Stimulated activated CD8-positive, alpha-beta memory T cell treated with anti-CD3 and anti-CD28 coated beads, Interleukin-4, amount 100 ng/mL, for 1 hour (primary cell): ENCODE data around the gene LIMS2.

Experiments used
- DNase-seq, 2 donors: peaks; one replicate each; pipeline ENCODE4 v3.0.0-alpha.2; 2020; ENCODE audit warnings: low read depth in 2 of 2, low spot score in 1 of 2

Gene LIMS2

DNA sequence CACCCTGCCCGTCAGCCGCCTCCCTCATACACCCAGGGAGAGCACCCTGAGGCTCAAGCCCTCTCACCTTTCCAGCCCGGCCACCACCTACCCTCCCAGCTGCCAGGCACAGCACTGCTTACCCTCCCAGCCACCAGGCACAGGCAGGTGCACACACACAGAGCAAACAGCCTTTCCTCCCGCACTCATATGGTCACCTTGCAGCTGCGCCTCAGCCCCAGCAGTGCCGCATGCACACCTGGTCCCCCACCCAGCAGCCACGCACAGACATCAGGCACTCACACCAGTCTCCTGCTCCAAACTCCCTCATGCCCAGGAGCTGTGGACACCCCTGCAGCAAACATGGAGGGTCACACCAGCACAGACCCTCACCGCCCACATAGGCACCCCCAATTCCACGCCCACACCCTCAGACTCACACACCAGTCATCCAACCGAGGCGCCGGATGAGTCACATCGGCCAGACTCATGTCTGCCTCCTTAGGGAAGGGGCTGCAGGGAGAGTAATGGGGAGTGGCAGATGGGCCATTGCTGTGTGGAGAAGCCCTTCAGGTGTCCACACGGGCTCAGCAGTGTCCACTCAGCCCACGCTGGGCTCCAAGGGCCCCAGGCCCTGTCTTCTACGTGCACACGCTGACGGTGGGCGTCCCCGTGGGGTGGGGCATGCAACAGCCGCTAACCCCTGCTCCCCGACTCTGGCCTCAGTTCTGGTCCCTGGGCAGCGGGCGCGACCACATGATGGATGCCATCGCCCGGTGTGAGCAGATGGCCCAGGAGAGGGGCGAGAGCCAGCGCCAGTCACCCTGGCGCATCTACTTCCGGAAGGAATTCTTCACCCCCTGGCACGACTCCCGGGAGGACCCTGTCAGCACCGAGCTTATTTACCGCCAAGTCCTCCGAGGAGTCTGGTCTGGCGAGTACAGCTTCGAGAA is 51.7 kb downstream of the LIMS2 start:
- DNase-seq, result no peak

DNA sequence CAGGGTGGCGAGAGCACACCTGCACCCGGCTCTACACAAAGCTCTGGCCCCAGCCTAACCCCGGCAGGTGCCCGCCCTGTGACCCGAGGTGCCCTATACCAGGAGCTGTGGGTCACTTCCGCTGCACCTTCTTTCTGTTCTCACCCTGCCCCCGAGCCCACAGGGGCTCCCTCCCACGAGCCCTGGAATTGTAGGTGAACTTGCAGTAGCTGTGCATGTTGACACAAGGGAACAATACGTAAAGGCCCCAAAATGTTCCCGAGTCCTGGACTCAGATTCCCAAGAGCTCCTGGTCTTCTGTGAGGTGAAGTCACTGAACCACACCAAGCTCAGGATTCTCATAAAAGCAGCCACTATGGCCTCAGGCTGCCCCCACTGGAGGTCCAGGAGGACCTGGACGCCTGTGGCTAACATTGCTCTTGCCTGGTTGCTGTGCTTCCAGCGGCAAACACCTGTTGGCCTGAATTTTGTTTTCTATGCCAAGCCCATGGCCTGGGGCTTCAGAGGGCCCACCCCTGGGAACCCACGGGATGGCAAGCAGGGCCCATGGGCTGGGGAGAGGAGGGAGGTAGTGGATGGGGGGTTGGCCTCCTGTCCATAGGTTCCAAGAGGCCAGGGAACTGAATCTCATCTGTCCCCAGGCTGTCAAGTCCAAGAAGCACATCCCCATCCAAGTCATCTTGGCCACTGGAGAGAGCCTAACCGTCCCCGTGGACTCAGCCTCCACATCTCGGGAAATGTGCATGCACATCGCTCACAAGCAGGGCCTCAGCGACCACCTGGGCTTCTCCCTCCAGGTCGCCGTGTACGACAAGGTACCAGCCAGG is 52.6 kb downstream of the LIMS2 start:
- DNase-seq, result no peak

DNA sequence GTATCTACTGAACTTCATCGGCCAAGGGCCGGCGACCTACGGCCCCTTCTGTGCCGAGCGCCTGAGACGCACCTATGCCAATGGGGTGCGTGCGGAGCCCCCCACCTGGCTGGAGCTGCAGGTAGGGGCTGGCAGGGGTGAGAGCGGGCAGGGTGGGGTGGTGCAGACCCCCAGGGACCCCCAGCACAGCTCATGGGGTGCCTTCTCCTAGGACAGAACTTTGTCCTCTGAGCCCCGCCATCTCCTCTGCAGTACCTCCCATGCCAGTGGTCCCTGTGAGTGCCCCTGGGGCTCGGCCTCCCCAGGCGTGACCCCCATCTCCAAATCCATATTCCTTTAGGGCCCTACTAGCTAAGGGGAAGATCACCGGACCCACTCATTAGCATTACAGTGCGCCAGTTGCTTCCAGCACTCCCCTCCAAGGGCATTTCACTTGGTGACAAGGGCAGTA is 53.3 kb downstream of the LIMS2 start:
- no peak for DNase-seq

DNA sequence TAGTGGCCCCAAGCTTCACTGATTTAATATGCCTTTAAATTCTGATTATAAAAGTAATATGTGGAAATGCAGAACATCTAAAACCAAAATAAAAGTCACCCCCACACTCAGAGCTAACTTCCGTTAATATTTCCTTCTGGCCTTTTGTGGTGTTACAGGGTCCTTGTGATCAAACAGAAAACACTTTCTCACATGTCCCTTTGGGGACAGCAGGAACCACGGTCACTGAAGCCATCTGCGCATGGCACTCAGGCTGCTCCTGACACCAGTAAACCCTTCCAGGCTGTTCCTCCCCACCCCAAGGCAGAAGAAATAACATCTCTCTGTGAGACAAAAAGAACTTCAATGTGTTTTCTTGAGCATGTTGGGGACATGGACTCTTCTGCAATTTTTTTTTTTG is 54.5 kb downstream of the LIMS2 start:
- DNase-seq, result no peak

DNA sequence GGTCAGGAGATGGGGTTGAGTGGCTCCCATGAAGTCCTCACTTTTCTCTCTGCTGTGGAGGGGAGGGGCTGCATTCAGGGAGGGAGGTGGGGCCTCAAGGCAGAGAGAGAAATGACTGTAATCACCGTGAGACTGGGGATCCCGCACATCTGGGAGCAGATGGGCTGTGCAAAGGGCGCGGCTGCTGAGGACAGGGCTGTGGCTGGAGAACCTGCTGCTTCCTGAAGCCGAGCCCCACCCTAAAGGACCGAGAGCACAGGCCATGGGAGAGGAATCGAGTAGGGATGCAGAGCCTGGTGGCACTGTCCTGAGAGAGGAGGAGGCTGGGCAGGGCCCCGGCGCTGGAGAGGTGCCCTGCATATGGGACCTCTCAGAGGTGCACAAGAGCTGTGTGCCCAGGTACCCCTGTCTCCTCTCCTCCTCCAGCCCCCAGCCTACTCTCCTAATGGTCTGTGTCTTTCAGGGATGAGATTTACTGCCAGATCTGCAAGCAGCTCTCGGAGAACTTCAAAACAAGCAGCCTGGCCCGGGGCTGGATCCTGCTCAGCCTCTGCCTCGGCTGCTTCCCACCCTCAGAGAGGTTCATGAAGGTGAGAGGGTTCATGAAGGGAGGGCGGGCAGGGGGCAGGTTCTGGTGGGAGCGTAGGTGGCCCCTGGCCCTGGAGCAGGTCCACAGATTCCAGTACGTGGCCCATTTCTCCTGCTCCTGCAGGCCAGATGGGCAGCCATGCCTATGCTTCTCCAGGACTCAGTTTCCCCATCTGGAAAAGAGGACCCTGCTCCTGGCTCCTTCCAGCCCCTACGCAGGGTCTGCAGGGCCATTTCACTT is 55.2 kb downstream of the LIMS2 start:
- DNase-seq, result no peak

DNA sequence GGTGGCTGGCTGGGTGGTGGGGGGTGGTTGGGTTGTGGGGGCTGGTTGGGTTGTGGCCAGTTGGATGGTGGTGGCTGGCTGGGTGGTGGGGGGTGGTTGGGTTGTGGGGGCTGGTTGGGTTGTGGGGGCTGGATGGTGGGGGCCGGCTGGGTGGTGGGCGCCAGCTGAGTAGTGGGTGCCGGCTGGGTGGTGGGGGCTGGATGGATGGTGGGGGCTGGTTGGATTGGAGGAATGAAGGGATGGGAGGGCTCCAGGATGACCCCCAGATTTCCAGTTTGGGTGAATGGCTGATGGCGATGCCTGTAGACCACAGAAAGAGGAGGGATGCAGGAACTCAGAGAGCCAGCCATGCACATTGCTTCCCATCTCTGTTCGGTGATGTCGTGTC is 56.1 kb downstream of the LIMS2 start:
- no peak for DNase-seq

DNA sequence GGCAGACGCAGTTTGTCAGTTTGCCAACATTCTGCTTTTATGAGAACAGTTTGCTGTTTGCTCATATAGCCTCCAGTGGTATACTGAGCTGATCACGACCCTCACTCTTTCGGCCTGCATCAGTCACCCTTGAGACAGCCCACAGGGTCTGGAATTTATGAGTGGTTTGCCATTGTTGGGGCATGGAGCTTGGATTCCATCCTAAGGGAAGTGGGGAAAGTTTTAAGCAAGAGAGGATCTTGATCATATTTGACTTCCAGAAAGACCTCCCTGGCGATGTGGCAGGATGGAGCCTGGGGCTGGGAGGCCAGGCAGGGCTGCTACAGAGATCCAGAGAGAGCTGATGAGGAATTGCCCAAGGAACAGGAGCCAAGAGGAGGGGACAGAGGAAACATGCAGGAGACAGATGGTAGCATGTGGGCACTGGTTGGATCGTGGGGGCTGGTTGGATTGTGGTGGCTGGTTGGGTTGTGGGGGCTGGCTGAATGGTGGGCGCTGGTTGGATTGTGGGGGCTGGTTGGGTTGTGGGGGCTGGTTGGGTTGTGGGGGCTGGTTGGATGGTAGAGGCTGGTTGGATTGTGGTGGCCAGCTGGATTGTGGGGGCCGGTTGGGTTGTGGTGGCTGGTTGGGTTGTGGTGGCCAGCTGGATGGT is 56.7 kb downstream of the LIMS2 start:
- no peak for DNase-seq

DNA sequence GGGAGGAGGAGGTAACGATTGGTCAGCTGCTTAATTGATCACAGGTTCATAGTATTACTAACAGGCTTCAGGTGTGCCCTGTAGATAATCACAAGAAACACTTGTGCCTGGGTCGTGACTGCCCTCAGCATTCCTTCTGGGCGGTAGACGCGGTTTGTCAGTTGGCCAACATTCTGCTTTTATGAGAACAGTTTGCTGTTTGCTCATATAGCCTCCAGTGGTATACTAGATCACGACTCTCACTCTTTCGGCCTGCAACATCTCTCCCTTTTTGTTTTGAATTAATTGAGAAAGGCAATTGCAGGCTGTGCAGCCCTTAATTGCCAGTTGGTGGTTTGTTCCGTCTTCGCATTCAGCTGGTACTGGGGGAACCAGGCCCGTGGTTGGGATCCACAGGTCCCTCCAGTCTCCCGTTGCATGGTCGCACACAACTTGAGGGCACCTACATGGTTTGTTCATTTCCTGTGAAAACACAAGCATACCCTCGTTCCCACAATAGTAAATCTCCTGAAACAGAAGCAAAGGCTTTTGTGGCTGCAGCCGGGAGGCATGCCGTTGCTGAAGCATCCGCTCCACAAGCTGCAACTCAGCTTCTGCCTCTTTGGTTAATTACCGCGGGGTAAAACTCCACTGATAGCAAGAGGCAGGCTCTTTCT is 59.7 kb downstream of the LIMS2 start:
- DNase-seq, result no peak

DNA sequence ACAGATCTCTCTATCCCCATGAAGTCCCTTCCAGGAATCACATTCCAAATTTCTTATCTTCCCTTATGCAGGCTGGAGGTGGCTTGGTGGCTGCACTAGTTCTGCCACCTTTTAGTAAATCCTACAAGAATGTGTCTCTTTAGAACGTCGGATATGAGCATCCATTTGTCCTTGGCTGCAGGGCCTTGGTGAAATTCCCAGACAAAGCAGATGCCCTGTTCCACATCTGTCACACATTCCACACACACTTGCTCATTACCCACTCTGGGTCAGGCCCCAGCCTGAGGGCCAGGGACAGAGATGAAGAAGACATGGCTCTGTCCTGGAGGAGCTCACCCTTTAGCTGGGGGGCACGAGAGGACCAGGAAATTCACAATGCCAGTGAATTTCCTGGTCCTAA is 60.6 kb downstream of the LIMS2 start:
- no peak for DNase-seq

DNA sequence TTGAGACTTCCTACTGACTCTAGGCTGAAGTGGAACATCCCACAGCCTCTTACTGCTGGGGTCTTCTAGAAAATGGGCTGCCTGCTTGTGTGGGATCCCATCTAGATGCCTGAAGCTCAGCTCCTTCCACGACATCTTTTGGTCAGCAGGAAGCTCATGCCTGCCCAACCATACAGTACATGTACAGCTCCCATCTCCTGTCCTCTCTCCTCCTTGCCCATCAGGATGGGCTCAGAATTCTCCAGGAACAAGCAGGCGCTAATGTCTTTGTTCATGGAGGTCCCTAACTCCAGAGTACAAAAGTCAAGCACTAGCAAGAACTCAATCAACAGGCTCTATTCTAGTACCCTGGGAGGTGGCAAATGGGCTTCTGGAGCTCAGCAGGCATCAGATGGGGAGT is 61.1 kb downstream of the LIMS2 start:
- DNase-seq, result no peak

DNA sequence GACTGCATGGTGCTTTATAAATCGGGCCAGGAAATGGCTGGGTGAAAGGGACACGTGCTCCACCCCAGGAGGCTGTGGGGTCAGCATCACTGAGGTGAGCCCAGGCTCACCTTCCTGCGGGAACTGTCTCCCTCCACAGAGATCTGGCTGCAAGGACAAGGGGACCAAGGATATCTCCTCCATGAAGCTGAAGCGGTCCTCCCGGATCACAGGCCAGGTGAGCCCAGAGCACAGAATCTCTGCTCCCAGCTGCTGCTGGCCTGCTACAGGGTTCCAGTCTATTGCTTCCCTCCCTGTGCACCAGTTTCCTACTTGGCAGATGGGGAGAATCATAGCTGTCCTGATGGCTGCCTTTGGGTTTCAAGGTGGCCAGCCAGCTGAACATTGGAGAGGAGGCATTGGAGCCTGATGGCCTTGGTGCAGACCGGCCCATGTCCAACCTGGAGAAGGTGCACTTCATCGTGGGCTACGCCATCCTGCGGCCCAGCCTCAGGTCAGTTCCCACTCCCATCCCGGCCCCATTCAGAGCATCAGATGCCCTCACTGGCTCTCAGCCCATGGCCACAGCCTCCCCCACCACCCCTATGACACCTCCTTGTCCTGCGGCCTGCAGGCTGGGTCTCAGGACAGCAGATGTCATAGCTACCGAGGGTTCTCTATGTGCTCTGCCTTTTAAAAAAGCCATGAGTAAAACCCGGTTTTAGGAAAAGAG is 63.1 kb downstream of the LIMS2 start:
- DNase-seq, result no peak

DNA sequence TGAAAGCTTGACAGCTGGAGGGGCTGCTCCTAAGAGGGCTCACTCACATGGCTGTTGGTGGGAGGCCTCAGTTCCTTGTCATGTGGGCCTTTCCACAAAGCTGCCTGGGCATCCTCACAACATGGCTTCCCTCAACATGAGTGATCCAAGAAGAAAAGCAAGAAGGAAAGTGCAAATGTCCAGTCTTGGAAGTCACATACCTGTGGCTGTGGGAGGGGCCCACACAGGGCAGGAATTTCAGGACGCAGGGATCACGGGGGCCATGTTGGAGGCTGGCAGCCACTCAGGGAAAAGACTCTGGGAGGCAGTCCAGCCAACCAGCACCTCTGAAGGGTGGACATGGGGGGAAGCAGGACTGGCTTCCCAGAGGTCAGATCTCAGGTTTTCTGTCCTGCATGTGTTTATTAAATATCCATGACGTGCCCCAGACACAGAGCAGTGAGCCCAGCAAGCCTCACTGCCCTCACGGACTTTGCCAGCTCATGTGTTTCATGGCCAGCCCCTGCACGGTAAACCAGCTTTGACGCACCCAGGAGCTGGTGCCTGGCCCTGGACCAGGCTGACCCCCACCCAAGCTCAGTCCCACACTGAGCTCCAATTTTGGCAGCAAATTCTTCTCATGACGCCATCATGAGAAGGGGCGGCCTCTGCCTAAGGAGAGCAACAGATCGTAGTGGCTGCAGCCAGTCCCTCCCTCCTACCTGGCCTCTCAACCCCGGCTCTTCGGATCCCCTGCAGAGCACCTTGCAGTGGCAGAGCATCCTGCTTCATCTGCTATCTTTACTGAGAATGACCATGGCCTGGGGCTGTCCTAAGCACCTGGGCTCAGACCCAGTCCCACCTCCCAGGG is 64.0 kb downstream of the LIMS2 start:
- no peak for DNase-seq

DNA sequence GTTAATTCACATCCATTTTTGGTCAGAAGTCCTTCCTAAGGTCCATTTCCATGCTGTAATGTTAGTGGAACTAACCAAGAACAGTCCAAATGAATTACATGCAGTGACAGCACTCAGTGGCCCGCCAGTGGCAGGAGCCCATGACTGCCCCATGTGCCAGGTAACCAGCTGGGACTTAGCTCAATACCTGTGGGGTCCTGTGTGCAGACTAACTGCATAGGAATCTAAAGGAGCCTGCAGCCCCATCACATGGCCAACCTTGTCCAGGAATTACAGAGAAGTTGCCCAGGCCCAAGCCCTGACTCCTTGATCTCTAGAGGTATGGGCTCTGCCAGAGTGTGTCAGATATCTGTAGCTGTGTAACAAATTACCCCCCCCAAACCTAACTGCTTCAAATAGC is 64.8 kb downstream of the LIMS2 start:
- no peak for DNase-seq

DNA sequence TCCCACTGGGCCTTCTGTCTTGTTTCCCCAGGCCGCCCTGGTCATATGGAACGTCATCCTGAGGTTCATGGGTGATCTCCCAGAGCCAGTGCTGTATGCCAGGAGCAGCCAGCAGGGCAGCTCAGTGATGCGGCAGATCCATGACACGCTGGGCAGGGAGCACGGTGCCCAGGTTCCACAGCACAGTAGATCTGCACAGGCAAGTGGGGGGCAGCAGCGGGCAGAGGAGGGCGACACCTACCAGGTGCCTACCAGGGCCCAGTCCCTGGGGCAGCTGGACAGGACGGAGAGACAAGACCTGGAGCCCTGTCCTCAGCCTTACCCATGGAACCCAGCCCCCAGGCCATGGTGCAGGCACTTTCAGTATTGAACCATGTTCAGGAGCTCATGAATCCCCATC is 65.5 kb downstream of the LIMS2 start:
- no peak for DNase-seq

DNA sequence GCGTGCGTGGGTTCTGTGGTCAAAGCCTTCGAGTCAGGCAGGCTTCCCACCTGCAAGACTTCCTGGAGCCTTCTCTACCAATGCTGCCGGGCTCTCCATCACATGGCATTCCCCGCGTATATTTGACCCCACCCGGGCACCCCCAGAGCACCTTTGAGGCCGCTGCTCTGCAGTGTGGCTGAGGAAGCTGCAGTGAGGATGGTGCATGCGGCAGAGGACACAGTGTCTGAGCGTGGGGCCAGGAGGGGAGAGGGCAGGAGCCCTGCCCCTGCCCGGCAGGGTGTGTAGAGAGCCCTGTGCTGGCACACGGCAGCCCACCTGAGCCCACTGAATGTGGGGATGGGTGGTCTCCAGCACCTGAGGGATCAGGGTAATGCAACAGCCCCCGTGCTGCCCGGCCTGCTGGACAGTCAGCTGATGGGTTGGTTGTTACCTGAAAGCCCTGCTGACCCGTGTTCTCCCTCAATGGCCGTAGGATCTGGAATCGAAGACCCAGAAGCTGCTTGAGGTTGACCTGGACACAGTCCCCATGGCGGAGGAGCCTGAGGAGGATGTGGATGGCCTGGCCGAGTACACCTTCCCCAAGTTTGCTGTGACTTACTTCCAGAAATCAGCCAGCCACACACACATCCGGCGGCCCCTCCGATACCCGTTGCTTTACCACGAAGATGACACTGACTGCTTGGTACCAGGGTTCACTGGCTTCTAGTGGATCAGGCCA is 66.1 kb downstream of the LIMS2 start:
- no peak for DNase-seq

DNA sequence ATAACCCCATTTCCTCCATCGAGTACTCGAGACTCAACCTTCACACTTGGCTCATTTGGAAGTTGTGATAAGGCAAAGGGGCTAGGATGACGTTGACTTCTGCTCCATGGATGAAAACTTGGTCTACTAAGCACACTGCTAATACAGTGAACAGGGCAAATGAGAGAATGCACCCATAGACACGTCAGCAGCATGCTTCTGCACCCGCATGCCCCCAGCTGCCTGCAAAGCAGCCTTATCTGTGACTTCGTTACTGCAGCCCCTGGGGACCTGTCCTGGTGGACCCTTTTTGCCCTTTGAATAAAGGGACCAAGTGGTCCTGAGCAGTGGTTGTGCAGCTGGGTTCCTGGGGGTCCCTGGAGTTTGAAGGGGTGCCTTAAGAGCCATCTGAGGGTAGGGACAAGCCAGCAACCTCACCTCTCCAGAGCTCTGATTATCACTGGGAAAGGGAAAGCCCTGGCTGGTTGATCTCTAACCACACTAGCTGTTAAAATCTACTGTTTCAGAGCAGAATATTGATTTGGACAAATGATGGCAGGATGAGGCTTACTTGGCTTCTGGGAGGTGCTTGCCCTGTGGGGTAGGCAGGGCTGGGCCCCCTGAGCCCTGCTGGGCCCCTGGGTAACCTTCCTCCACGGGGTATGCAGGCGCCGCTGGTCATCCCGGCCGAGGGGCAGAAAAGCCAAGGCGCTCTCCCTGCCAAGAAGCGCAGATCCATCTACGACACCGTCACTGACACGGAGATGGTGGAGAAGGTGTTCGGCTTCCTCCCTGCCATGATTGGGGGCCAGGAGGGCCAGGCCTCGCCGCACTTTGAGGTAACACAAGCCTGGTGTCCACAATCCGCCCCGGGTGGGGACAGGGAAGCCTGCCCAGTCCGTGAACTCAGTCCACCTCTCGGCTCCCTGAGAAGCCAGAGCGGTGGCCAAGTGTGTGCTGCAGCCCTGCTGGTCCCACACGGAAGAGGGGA is 67.0 kb downstream of the LIMS2 start:
- no peak for DNase-seq

DNA sequence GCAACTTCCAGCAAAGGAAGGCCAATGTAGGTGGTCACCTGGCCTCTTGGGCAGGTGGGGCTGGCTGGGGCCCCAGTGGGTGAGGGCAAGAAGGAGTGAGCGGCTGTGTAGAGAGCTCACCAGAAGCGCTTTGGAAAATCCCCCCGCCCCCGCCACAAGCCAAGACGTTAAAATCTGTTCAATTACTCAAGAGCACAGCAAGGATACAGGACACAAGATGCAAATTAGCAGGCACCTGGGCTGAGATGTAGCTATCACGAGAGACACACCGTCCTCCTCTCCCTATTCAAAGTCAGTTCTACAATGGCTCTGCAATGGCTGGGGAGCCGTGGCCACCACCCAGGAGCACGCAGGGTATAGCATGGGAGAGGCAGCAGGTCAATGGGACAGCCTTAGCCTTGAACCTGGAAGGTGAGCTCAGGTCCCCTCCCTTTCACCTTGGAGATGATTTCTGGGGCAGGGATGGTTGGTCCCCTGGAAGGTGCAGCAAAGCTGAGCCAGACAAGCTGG is 67.9 kb downstream of the LIMS2 start:
- no peak for DNase-seq
